Endothelial cell of hepatic sinusoid (primary cell): ENCODE results near the gene SCCPDH.
"Not testable (repeated sequence)": the region's sequence is repeated elsewhere in the genome, so short reads cannot be mapped to it uniquely, and the experiment has no call there.

Experiments
- in situ Hi-C: cut with HindIII; loops from 2 replicates; pipeline ENCODE4 v1.10.0; 2017; ENCODE audit warnings: low sequenced_read_pairs

The SCCPDH gene

DNA sequence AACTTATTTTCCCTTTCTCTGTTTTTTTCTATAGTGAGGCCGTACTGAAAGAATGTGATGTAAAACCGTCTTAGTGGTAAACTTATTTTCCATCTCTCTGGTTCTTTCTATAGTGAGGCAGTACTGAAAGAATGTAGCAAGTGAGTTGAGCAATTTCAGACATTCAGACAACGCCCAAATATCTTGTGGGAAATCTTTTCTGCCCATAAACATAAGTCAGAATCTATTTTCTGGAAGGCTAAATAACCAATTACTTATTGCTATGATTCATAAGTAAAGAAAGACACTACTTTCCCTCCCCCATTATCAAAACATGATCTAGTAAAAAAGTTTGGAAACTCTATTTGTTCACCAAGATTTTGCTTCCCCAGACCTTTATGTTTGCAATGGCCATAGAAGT, 18.8 kb upstream of the SCCPDH start:
- in situ Hi-C loops: no loop called here

DNA sequence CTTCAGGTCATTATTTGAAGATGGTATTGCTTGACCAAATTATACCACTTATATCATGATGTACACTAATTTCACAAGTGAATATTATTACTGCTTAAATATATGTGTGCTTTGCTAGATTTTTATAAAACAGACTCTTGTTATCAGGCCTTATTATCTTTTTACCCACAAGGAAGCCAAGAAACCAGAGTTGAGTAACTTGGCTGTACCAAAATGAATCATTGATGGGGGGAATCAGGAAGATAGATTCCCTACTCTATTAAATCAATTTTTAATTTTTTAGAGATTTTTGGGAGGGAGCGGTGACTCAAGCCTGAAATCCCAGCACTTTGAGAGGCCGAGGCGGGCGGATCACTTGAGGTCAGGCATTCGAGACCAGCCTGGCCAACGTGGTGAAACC, 16.0 kb upstream of the SCCPDH start:
- in situ Hi-C loops: no loop called here

- in situ Hi-C loops: no loop called here
Observed at GRCh38 chr1:246709196-246709595, 15.0 kb upstream of the SCCPDH start.

GRCh38 chr1:246709835-246710234, 14.4 kb upstream of the SCCPDH start:
- in situ Hi-C loops: no loop called here

DNA sequence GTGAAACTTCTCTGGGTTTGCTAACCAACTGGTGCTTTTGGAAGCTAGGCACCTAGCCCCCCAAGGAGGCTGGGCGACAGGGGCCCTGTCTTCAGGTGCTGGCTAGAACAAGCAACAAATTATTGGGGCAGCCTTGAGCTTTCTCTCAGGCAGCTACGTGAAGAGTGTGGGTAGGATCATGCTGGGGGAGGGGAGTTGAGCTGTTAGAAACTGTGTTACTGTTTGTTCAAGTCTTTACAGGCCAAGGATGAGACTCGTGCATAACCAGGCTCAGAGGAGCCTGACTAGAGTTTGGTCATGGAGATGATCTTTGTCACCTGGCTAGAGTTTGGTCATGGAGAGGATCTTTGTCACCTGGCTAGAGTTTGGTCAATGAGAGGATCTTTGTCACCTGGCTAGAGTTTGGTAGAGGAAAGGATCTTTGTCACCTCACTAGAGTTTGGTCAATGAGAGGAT, 12.6 kb upstream of the SCCPDH start:
- in situ Hi-C loops: no loop called here

- in situ Hi-C loops: not testable (repeated sequence)
Observed at GRCh38 chr1:246712428-246712827, 11.8 kb upstream of the SCCPDH start.

- in situ Hi-C loops: not testable (repeated sequence)
Observed at GRCh38 chr1:246719361-246719760, 4.8 kb upstream of the SCCPDH start.

- in situ Hi-C loops: not testable (repeated sequence)
Observed at GRCh38 chr1:246720814-246721213, 3.4 kb upstream of the SCCPDH start.

DNA sequence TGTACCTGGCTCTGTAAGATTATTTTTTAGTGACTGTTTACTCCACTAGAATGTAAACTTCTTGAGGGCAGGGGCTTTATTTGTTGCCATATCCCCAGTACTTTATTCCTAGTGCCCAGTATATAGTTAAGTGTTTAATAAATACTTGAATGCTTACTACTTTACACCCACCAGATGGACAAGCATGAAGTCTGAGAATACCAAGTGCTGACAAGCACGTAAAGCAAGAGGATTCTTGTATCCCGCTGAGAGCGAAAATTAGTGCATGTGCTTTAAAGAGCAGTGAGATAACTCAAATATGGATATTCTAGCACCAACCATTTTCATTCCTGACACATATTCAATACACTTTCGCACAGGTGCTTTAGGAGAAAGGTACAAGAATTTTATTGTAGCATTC, 1.5 kb upstream of the SCCPDH start:
- in situ Hi-C loops: no loop called here

GRCh38 chr1:246724731-246725095, 504 bp downstream of the SCCPDH start:
- in situ Hi-C loops: no loop called here

- in situ Hi-C loops: no loop called here
Observed at GRCh38 chr1:246725191-246725590, 982 bp downstream of the SCCPDH start.

DNA sequence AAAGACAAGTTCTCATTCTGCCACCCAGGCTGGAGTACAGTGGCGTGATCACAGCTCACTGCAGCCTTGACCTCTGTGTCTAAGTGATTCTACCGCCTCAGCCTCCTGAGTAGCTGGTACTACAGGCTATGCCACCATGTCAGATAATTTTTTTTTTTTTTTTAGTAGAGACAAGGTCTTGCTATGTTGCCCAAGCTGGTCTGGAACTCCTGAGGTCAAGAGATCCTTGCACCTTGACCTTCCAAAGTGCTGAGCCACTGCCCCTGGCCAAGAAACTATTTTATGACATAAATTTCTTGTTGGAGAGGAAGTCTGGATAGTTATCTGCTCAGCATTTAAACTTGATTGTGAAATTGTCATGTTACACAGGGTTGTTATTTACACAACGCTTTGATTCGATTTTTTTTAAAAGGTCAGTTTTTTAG, 2.1 kb downstream of the SCCPDH start:
- in situ Hi-C loops: no loop called here

GRCh38 chr1:246726881-246727280, 2.7 kb downstream of the SCCPDH start:
- in situ Hi-C loops: no loop called here

- in situ Hi-C loops: no loop called here
Observed at GRCh38 chr1:246727594-246727993, 3.4 kb downstream of the SCCPDH start.

GRCh38 chr1:246728311-246728710, 4.1 kb downstream of the SCCPDH start:
- in situ Hi-C loops: no loop called here

- in situ Hi-C loops: not testable (repeated sequence)
Observed at GRCh38 chr1:246729040-246729439, 4.8 kb downstream of the SCCPDH start.

DNA sequence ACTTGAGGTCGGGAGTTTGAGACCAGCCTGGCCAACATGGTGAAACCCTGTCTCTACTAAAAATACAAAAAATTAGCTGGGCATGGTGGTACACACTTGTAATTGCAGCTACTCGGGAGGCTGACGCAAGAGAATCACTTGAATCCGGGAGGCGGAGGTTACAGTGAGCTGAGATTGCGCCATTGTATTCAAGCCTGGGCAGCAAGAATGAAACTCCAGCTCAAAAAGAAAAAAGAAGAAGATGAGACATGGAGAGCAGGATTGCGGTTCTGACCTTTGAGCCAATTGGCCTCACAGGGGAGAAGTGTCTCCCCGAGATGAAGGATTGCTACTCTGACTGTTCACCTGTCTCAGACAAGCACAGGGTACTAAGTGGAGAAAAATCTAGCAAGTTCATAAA, 6.6 kb downstream of the SCCPDH start:
- in situ Hi-C loops: no loop called here

DNA sequence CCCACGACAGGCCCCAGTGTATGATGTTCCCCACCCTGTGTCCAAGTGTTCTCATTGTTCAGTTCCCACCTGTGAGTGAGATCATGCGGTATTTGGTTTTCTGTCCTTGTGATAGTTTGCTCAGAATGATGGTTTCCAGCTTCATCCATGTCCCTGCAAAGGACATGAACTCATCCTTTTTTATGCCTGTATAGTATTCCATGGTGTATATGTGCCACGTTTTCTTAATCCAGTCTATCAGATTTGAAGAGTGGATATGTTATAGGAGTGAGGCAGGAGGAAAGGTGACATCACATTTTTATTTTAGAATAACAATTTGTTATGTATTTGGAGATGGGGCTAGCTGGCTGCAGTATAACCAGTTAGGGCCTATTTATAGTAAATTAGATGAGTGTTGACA, 7.7 kb downstream of the SCCPDH start:
- in situ Hi-C loops: not testable (repeated sequence)

GRCh38 chr1:246733704-246734103, 9.5 kb downstream of the SCCPDH start:
- in situ Hi-C loops: no loop called here

DNA sequence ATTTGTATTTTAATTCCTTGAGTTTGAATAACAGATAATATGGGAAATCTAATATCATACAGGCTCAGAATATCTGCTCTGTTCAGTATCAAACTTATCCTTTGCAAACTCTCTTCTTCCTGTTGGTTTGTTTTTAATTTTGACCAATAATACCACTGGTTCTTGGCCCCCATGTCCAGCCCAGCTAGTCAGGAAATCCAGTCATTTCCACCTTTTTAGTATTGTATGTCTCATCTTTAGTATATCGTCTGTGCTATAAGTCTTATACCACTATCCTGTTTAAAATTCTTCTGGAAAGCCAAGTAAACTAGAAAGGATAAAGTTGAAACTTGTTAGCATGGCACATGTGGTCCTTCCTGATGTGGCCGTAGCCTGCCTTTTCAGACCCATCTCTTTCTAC, 10.7 kb downstream of the SCCPDH start:
- in situ Hi-C loops: no loop called here

DNA sequence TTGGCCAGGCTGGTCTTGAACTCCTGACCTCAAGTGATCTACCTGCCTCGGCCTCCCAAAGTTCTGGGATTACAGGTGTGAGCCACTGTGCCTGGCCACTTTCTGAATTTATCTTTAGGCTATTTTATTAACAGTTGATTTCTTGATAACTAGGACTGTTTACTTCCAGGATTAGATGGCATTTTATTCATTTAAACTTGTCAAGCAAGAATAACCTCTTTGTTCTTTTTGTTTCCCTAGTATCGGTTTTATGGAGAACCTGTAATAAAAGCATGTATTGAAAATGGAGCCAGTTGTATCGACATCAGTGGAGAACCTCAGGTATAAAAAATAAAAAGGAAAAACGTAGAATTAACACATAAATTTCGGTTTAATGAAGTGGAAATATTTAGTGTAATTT, 11.5 kb downstream of the SCCPDH start:
- in situ Hi-C loops: no loop called here

- in situ Hi-C loops: no loop called here
Observed at GRCh38 chr1:246742396-246742795, 18.2 kb downstream of the SCCPDH start.

DNA sequence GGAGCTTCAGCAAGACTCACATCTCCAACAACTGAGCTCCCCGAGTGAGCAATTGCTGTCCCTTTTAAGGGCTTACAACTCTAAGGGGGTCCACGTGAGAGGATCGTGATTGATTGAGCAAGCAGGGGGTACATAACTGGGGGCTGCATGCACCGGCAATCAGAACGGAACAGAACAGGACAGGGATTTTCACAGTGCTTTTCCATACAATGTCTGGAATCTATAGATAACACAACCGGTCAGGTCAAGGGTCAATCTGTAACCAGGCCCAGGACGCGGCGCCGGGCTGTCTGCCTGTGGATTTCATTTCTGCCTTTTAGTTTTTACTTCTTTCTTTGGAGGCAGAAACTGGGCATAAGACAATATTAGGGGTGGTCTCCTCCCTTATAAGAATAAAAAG, 21.9 kb downstream of the SCCPDH start:
- in situ Hi-C loops: not testable (repeated sequence)

DNA sequence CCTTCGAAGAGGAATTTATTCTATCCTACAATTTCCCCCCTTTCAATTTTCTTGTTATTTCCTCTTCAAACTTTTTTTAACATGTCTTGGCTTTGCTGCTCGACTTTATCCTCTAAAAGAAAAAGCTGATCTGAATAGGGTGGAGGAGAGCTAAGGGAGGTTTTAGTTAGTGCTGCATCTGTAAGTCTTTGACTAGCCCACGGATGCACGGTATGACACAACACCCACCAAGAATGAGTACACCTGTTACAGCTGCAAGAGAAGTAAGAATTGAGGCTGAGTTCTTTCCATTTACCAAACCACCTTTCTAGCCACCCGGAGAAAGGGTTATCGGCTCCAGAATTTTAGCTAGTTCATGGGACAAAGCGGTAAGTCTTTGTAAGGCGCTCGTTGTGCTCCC, 23.8 kb downstream of the SCCPDH start:
- in situ Hi-C loops: no loop called here
